ENCODE results near the gene EHBP1. TPM values are rescaled to one million over a fixed set of nuclear protein-coding genes. Genes with fewer than 3 reads are reported as not detected.

Gene EHBP1
- total and polyA plus RNA-seq, 5 donors from 2014 or later = 8.5 to 25.6 (median 10.0) TPM

GRCh38 chr2:63081404-63081803 lies 375.9 kb downstream of the EHBP1 start:
- no peaks in the 10 kb centered on the region for H3K9me3 ChIP-seq (ENCODE audit: control insufficient read depth in 2 of 2, low read length in 2 of 2)
- no peaks in the 10 kb centered on the region for H3K4me1 Mint-ChIP-seq
- ATAC-seq (ENCODE audit: low read depth in 2 of 2) (no peak), DNase-seq (no peak)
- no peak overlapping the region for H3K27ac Mint-ChIP-seq
- no peak overlapping the region for H3K27ac ChIP-seq (ENCODE audit: insufficient read depth, low read length, poor library complexity, severe bottlenecking)
- H3K4me3 ChIP-seq (ENCODE audit: low read depth, low read length) = no peak overlapping the region
- H3K4me1 ChIP-seq (ENCODE audit: control insufficient read depth, insufficient read depth, low read length, poor library complexity, severe bottlenecking) = no peaks in the 10 kb centered on the region
- peaks cover 9% of the 10 kb centered on the region for H3K27me3 Mint-ChIP-seq
- H3K27me3 ChIP-seq (ENCODE audit: control insufficient read depth, insufficient read depth, low read length) = peaks cover 12% of the 10 kb centered on the region
- H3K36me3 Mint-ChIP-seq = no peaks in the 10 kb centered on the region
- H3K36me3 ChIP-seq (ENCODE audit: control insufficient read depth, insufficient read depth, low read length) = no peaks in the 10 kb centered on the region
- no peak overlapping the region for H3K4me3 Mint-ChIP-seq
- H3K9me3 Mint-ChIP-seq = peaks cover 0 to 6% (median 2%) of the 10 kb centered on the region in 7 donors

DNA sequence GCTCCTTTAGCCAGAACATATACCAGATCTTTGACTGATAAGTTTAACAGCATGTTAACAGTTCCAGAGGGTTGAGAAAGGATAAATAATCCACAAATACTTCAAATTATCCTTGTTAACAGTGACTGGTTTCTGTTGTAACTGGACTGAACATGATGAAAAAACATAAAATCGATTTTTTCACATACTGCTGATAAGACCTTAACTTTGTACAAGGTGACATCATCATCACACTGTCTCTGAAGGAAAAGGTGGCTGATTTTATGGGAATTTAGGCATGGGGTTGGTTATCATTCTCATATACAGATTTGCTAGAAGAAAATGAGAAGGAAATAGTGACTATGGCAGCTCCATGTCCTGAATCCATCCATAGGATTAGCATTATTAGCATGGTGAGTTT lies 381.2 kb downstream of the EHBP1 start:
- ATAC-seq (ENCODE audit: low read depth in 2 of 2) = no peak
- Histone ChIP-seq H3K36me3 (ENCODE audit: control insufficient read depth, insufficient read depth, low read length) (no peaks in the 10 kb centered on the region), H3K4me3 (ENCODE audit: low read depth, low read length) (no peak overlapping the region), H3K9me3 (ENCODE audit: control insufficient read depth in 2 of 2, low read length in 2 of 2) (no peaks in the 10 kb centered on the region), H3K27me3 (ENCODE audit: control insufficient read depth, insufficient read depth, low read length) (no peaks in the 10 kb centered on the region), H3K4me1 (ENCODE audit: control insufficient read depth, insufficient read depth, low read length, poor library complexity, severe bottlenecking) (no peaks in the 10 kb centered on the region), H3K27ac (ENCODE audit: insufficient read depth, low read length, poor library complexity, severe bottlenecking) (no peak overlapping the region)
- H3K4me3 Mint-ChIP-seq = no peak overlapping the region
- H3K9me3 Mint-ChIP-seq = peaks cover 0 to 6% (median 2%) of the 10 kb centered on the region in 7 donors
- peaks cover 8% of the 10 kb centered on the region for H3K27me3 Mint-ChIP-seq
- H3K36me3 Mint-ChIP-seq = no peaks in the 10 kb centered on the region
- peak overlapping the region in 1 of 3 donors; percentile 21 for H3K27ac Mint-ChIP-seq
- H3K4me1 Mint-ChIP-seq = no peaks in the 10 kb centered on the region
- no peak for DNase-seq

DNA sequence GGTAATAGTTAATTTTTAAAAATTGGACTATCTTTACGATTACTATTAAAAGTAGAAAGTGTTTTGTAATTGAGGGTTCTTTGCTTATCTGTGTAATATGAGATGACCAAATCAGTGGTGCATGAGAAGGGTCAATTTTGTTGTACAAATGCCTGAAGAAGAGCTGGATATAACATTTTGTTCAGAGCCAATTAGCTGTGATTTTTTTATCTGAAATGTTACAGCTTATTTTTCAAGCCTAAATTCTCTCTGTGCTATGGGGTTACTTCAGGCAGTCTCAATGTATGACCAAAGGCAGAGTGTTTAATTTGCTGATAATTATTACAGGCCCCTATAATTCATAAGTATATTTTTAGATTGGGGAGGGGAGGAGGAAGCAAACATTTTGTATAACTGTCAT lies 386.9 kb downstream of the EHBP1 start:
- no peaks in the 10 kb centered on the region for H3K27me3 ChIP-seq (ENCODE audit: control insufficient read depth, insufficient read depth, low read length)
- H3K36me3 ChIP-seq (ENCODE audit: control insufficient read depth, insufficient read depth, low read length) = no peaks in the 10 kb centered on the region
- H3K9me3 ChIP-seq (ENCODE audit: control insufficient read depth in 2 of 2, low read length in 2 of 2) = no peaks in the 10 kb centered on the region
- ATAC-seq (ENCODE audit: low read depth in 2 of 2) = no peak
- Mint-ChIP-seq H3K9me3 (peaks cover 0 to 3% (median 0%) of the 10 kb centered on the region in 7 donors), H3K27ac (no peak overlapping the region), H3K27me3 (peaks cover 29% of the 10 kb centered on the region), H3K4me1 (no peaks in the 10 kb centered on the region), H3K4me3 (peak overlapping the region in 1 of 4 donors; percentile 27), H3K36me3 (no peaks in the 10 kb centered on the region)
- DNase-seq = no peak
- no peaks in the 10 kb centered on the region for H3K4me1 ChIP-seq (ENCODE audit: control insufficient read depth, insufficient read depth, low read length, poor library complexity, severe bottlenecking)
- H3K4me3 ChIP-seq (ENCODE audit: low read depth, low read length) = no peak overlapping the region
- no peak overlapping the region for H3K27ac ChIP-seq (ENCODE audit: insufficient read depth, low read length, poor library complexity, severe bottlenecking)

DNA sequence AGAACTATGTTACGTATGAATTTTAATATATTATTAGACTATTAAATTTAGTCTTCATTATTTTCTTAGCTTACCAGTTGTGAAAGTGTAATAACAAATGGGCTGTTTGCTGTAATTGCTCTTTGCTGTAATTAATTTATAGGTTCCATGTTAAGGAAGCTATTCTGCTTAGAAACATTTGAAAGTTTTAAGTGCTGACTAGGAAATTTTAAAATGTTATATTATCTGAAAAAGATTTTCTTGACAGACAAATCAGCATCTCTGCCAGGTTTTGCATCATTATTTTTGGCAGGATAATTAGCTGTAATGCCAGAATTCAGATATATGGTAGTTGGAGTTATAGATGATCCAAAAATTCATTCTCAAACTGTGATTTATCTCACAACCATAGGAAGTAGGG lies 387.3 kb downstream of the EHBP1 start:
- H3K27me3 ChIP-seq (ENCODE audit: control insufficient read depth, insufficient read depth, low read length) = no peaks in the 10 kb centered on the region
- H3K4me1 ChIP-seq (ENCODE audit: control insufficient read depth, insufficient read depth, low read length, poor library complexity, severe bottlenecking) = no peaks in the 10 kb centered on the region
- ATAC-seq (ENCODE audit: low read depth in 2 of 2) (no peak), DNase-seq (no peak)
- no peaks in the 10 kb centered on the region for H3K9me3 ChIP-seq (ENCODE audit: control insufficient read depth in 2 of 2, low read length in 2 of 2)
- Mint-ChIP-seq H3K27ac (no peak overlapping the region), H3K4me3 (no peak overlapping the region), H3K27me3 (peaks cover 29% of the 10 kb centered on the region), H3K4me1 (no peaks in the 10 kb centered on the region), H3K36me3 (no peaks in the 10 kb centered on the region), H3K9me3 (peaks cover 0 to 5% (median 0%) of the 10 kb centered on the region in 7 donors)
- no peaks in the 10 kb centered on the region for H3K36me3 ChIP-seq (ENCODE audit: control insufficient read depth, insufficient read depth, low read length)
- no peak overlapping the region for H3K4me3 ChIP-seq (ENCODE audit: low read depth, low read length)
- no peak overlapping the region for H3K27ac ChIP-seq (ENCODE audit: insufficient read depth, low read length, poor library complexity, severe bottlenecking)

- Mint-ChIP-seq H3K27ac (no peak overlapping the region), H3K9me3 (peaks cover 0 to 5% (median 0%) of the 10 kb centered on the region in 7 donors), H3K36me3 (no peaks in the 10 kb centered on the region), H3K4me3 (no peak overlapping the region), H3K4me1 (no peaks in the 10 kb centered on the region), H3K27me3 (peaks cover 29% of the 10 kb centered on the region)
- Histone ChIP-seq H3K9me3 (ENCODE audit: control insufficient read depth in 2 of 2, low read length in 2 of 2) (no peaks in the 10 kb centered on the region), H3K27me3 (ENCODE audit: control insufficient read depth, insufficient read depth, low read length) (no peaks in the 10 kb centered on the region), H3K27ac (ENCODE audit: insufficient read depth, low read length, poor library complexity, severe bottlenecking) (no peak overlapping the region), H3K36me3 (ENCODE audit: control insufficient read depth, insufficient read depth, low read length) (no peaks in the 10 kb centered on the region), H3K4me1 (ENCODE audit: control insufficient read depth, insufficient read depth, low read length, poor library complexity, severe bottlenecking) (no peaks in the 10 kb centered on the region), H3K4me3 (ENCODE audit: low read depth, low read length) (no peak overlapping the region)
- ATAC-seq (ENCODE audit: low read depth in 2 of 2) (no peak), DNase-seq (no peak)
These were observed 388.0 kb downstream of the EHBP1 start for GRCh38 chr2:63093502-63093901.

Other genes starting within 250 kb of the EHBP1 start
- not detected for gene TMEM17, start 199.5 kb upstream of the EHBP1 start, total RNA-seq
- not detected for gene TMEM17, start 199.5 kb upstream of the EHBP1 start, polyA plus RNA-seq

Measured in CD4-positive, CD25-positive, alpha-beta regulatory T cell (primary cell).